Body of pancreas (tissue), 4 donors: ENCODE measurements around the gene SLC7A1.

Experiments used
- CTCF ChIP-seq, 7 experiments: fragments of 450-650 bp in 4 of 7; fragments of 200-600 bp in 3 of 7; sonication (generic) in 3 of 7; IDR thresholded peaks; one replicate each; pipeline ENCODE4 v1.5.1; 2016 to 2019; ENCODE audit warnings: antibody characterized with exemption in 7 of 7
- POLR2A ChIP-seq, 3 donors: fragments of 450-650 bp; IDR thresholded peaks; one replicate each; pipeline ENCODE4 v1.6.1; 2016; ENCODE audit warnings: antibody characterized with exemption in 3 of 3, mild to moderate bottlenecking in 2 of 3

GRCh38 chr13:29527916-29528315 lies 67.6 kb downstream of the SLC7A1 start:
- TF ChIP-seq CTCF (IDR thresholded peaks at IDR 0.05) (no peak), POLR2A (IDR thresholded peaks at IDR 0.05) (no peak)
